HepG2 (cell line): ENCODE measurements around the gene CYSRT1. TPM values are rescaled to one million over a fixed set of nuclear protein-coding genes. Genes with fewer than 3 reads are reported as not detected.

Experiments used
- ARID5B ChIP-seq: IDR thresholded peaks from 2 replicates; pipeline ENCODE4 v1.4.0; 2020; ENCODE audit warnings: mild to moderate bottlenecking, missing genetic modification reagents
- CAMTA2 ChIP-seq: sonication (generic); formaldehyde crosslinking; IDR thresholded peaks from 2 replicates; pipeline ENCODE4 v1.4.0; 2020; ENCODE audit warnings: mild to moderate bottlenecking, missing genetic modification reagents, borderline replicate concordance
- IRF9 ChIP-seq: sonication (generic); formaldehyde crosslinking; IDR thresholded peaks from 2 replicates; pipeline ENCODE4 v1.8.0; 2022; ENCODE audit warnings: missing genetic modification reagents, mild to moderate bottlenecking, borderline replicate concordance
- KMT2B ChIP-seq: IDR thresholded peaks from 2 replicates; pipeline ENCODE4 v1.6.1; 2016; ENCODE audit warnings: missing genetic modification reagents, missing compliant biosample characterization
- MLLT10 ChIP-seq: sonication (generic); formaldehyde crosslinking; IDR thresholded peaks from 2 replicates; pipeline ENCODE4 v1.4.0; 2020; ENCODE audit warnings: missing genetic modification reagents
- NR1H2 ChIP-seq: sonication (generic); formaldehyde crosslinking; IDR thresholded peaks from 2 replicates; pipeline ENCODE4 v1.8.1; 2022; ENCODE audit warnings: low read depth, missing genetic modification reagents, borderline replicate concordance
- NR2F1 ChIP-seq, 2 experiments: fragments of 450-650 bp in 1 of 2; formaldehyde crosslinking in 1 of 2; IDR thresholded peaks; 2 replicates each; pipeline versions ENCODE4 v1.5.0 to v1.6.1; 2016 to 2020; ENCODE audit warnings: mild to moderate bottlenecking in 1 of 2, missing compliant biosample characterization in 1 of 2, missing genetic modification reagents in 1 of 2, moderate library complexity in 1 of 2
- PAX8 ChIP-seq: sonication (generic); formaldehyde crosslinking; IDR thresholded peaks from 2 replicates; pipeline ENCODE4 v1.8.0; 2022; ENCODE audit warnings: mild to moderate bottlenecking, missing genetic modification reagents, borderline replicate concordance
- REPIN1 ChIP-seq: sonication (generic); formaldehyde crosslinking; IDR thresholded peaks from 2 replicates; pipeline ENCODE4 v1.8.0; 2022; ENCODE audit warnings: missing genetic modification reagents, low read depth, mild to moderate bottlenecking, borderline replicate concordance
- SNAI1 ChIP-seq: sonication (generic); formaldehyde crosslinking; IDR thresholded peaks from 2 replicates; pipeline ENCODE4 v1.5.0; 2020; ENCODE audit warnings: mild to moderate bottlenecking, missing genetic modification reagents, borderline replicate concordance
- ZBTB49 ChIP-seq: sonication (generic); formaldehyde crosslinking; IDR thresholded peaks from 2 replicates; pipeline ENCODE4 v1.4.0; 2020; ENCODE audit warnings: missing genetic modification reagents, borderline replicate concordance
- ZNF224 ChIP-seq: sonication (generic); formaldehyde crosslinking; IDR thresholded peaks from 2 replicates; pipeline ENCODE4 v1.5.0; 2020; ENCODE audit warnings: mild to moderate bottlenecking, missing genetic modification reagents
- ZNF431 ChIP-seq: sonication (generic); formaldehyde crosslinking; IDR thresholded peaks from 2 replicates; pipeline ENCODE4 v1.9.0; 2022; ENCODE audit warnings: missing genetic modification reagents, low read depth, mild to moderate bottlenecking, borderline replicate concordance
- ZNF44 ChIP-seq: sonication (generic); formaldehyde crosslinking; IDR thresholded peaks from 2 replicates; pipeline ENCODE4 v1.5.1; 2020; ENCODE audit warnings: mild to moderate bottlenecking, missing genetic modification reagents
- ZNF607 ChIP-seq: sonication (generic); formaldehyde crosslinking; IDR thresholded peaks from 2 replicates; pipeline ENCODE4 v1.5.1; 2020; ENCODE audit warnings: missing genetic modification reagents, mild to moderate bottlenecking, borderline replicate concordance
- polyA plus RNA-seq, 8 experiments: library from polyadenylated mRNA; depleted of rRNA in 3 of 8; stranded (reverse) in 7 of 8; unstranded in 1 of 8; fragments of >200 nt; fragmentation: Illumina TruSeq in 4 of 8; extraction: Trizol in 4 of 8; gene quantifications; 2 replicates each; pipeline versions ENCODE4 v1.2.1 to v1.2.3, GENCODE V29; 2011 to 2016; ENCODE audit warnings: low read depth in 4 of 8, missing spikeins in 1 of 8, mixed read lengths in 1 of 8; ENCODE audit not compliant: insufficient read depth in 1 of 8
- total RNA-seq, 5 experiments: library from RNA; depleted of rRNA; stranded (reverse); fragments of >200 nt; fragmentation: Illumina TruSeq; extraction: Trizol; gene quantifications; 2 replicates each; pipeline ENCODE4 v1.2.3, GENCODE V29; 2016; ENCODE audit warnings: low read depth in 1 of 5
- TF ChIP-seq, protein P1 (sequence below): sonication (generic); formaldehyde crosslinking; IDR thresholded peaks from 2 replicates; pipeline ENCODE4 v1.5.1; 2020; ENCODE audit warnings: mild to moderate bottlenecking, missing genetic modification reagents, borderline replicate concordance
- TF ChIP-seq, protein P2 (sequence below): sonication (generic); formaldehyde crosslinking; IDR thresholded peaks from 2 replicates; pipeline ENCODE4 v1.4.0; 2020; ENCODE audit warnings: missing genetic modification reagents, mild to moderate bottlenecking, borderline replicate concordance

Gene CYSRT1
- total and polyA plus RNA-seq, 2 of the 13 experiments (the other 11 are each of a cell fraction or from before 2014, with no cell fraction given), result 1.5 to 2.1 TPM

DNA sequence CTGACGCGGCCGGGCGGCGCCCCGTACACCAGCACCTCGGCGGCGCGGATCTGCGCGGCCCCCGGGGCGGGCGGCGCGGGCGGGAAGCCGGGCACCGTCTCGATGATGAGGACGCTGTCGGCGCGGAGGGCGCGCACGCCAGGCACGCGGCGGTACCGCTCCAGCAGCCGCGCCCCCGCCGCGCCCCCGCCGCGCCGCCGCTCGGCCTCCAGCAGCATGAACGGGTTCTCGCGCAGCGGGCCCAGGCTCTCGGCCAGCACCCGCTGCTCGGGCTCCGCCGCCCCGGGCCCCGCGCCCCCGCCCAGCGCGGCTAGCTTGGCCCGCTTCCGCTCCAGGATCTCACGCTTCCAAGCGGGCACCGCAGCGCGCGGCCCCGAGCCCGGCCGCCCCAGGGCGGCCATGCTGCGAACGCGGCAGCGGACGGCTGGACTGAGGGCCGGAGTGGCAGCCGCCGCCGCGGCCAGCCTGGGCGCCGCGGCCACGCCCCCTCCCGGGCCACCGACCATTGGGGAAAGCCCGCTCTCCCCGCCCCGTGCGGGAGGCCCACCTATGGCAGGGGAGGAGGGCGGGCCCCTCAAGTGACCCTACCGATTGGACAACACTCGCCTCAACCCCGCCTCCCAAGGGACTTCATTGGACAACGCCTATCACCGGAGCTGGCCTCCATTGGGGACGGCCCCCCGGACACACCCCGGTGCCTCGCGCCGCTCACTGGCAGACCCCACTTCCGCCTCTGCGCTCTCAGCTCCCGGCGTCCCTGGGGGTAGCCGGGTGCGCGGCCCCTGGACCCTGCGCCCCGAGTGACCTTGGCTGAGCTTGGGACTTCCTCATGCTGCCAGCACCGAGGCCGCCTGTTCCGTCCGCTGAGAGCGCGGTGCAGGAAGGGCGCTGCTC, 24.4 kb upstream of the CYSRT1 start, which contains the start of gene TPRN (continued):
- TF ChIP-seq, protein P1, sequence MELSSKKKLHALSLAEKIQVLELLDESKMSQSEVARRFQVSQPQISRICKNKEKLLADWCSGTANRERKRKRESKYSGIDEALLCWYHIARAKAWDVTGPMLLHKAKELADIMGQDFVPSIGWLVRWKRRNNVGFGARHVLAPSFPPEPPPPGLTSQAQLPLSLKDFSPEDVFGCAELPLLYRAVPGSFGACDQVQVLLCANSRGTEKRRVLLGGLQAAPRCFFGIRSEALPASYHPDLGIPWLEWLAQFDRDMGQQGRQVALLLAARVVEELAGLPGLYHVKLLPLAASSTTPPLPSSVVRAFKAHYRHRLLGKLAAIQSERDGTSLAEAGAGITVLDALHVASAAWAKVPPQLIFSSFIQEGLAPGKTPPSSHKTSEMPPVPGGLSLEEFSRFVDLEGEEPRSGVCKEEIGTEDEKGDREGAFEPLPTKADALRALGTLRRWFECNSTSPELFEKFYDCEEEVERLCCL (CRISPR knock-in tag), result no peak
- no peak for TF ChIP-seq MLLT10
- peak; percentile 69; the same call in 1 of the 2 replicates for TF ChIP-seq PAX8
- no peak for TF ChIP-seq ZBTB49 (CRISPR knock-in tag)
- TF ChIP-seq ZNF431, result no peak
- TF ChIP-seq, protein P2, sequence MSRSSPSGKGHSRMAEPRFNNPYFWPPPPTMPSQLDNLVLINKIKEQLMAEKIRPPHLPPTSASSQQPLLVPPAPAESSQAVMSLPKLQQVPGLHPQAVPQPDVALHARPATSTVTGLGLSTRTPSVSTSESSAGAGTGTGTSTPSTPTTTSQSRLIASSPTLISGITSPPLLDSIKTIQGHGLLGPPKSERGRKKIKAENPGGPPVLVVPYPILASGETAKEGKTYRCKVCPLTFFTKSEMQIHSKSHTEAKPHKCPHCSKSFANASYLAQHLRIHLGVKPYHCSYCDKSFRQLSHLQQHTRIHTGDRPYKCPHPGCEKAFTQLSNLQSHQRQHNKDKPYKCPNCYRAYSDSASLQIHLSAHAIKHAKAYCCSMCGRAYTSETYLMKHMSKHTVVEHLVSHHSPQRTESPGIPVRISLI (CRISPR knock-in tag), result no peak
- peak; percentile 64 for TF ChIP-seq ARID5B (CRISPR knock-in tag)
- no peak for TF ChIP-seq CAMTA2
- 0 out of 2 replicates have a peak, but pooled peaks have one; percentile 25 for TF ChIP-seq ZNF224 (CRISPR knock-in tag)
- peak; percentile 84; the same call in 1 of the 2 replicates for TF ChIP-seq REPIN1 (CRISPR knock-in tag)
- peak; percentile 83; the same call in 1 of the 2 replicates for TF ChIP-seq ZNF44 (CRISPR knock-in tag)
- TF ChIP-seq IRF9 (CRISPR knock-in tag), result no peak; the same call in none of the 2 replicates
- TF ChIP-seq NR1H2 (CRISPR knock-in tag), result no peak
- TF ChIP-seq ZNF607 (CRISPR knock-in tag), result peak; percentile 72; the same call in 1 of the 2 replicates
- no peak for TF ChIP-seq SNAI1 (CRISPR knock-in tag)
- peak; percentile 64; the same call in 1 of the 2 replicates for TF ChIP-seq KMT2B (CRISPR knock-in tag)
- peak; percentile 74 to 88 for TF ChIP-seq NR2F1 (CRISPR knock-in tag; IDR thresholded peaks at IDR 0.05)
